H1 (cell line): ENCODE measurements around the gene TRAPPC12. TPM values are rescaled to one million over a fixed set of nuclear protein-coding genes. Genes with fewer than 3 reads are reported as not detected.

Experiments
- HDAC2 ChIP-seq, 2 experiments: fragments of 300-600 bp in 1 of 2; sonication (generic) in 1 of 2; IDR thresholded peaks; 2 replicates each; pipeline ENCODE4 v1.6.1; 2011 to 2012; ENCODE audit warnings: low read depth in 2 of 2, low read length in 2 of 2, mild to moderate bottlenecking in 2 of 2, moderate library complexity in 2 of 2, borderline replicate concordance in 1 of 2, inconsistent platforms in 1 of 2
- HDAC6 ChIP-seq: IDR thresholded peaks from one replicate; pipeline ENCODE4 v1.7.1; 2012; ENCODE audit warnings: low read depth, mild to moderate bottlenecking, inconsistent platforms, low read length, moderate library complexity
- POU5F1 ChIP-seq: IDR thresholded peaks from 2 replicates; pipeline ENCODE4 v1.6.1; 2011; ENCODE audit warnings: low read depth, mild to moderate bottlenecking, low read length, moderate library complexity
- RFX5 ChIP-seq: IDR thresholded peaks from 2 replicates; pipeline ENCODE4 v1.6.1; 2011; ENCODE audit warnings: low read depth, low read length, improper control_type of control experiment, borderline replicate concordance
- RXRA ChIP-seq: IDR thresholded peaks from 2 replicates; pipeline ENCODE4 v1.6.1; 2011; ENCODE audit warnings: low read depth, mild to moderate bottlenecking, low read length, moderate library complexity; ENCODE audit not compliant: insufficient read depth
- SIRT6 ChIP-seq: IDR thresholded peaks from one replicate; pipeline ENCODE4 v1.7.1; 2012; ENCODE audit warnings: low read length, inconsistent platforms
- SIX5 ChIP-seq: IDR thresholded peaks from 2 replicates; pipeline ENCODE4 v1.6.1; 2011; ENCODE audit warnings: mild to moderate bottlenecking, low read depth, low read length
- SP4 ChIP-seq: IDR thresholded peaks from 2 replicates; pipeline ENCODE4 v1.6.1; 2012; ENCODE audit warnings: low read length, inconsistent platforms
- polyA plus RNA-seq, 7 experiments: library from polyadenylated mRNA; depleted of rRNA in 3 of 7; stranded (reverse) in 5 of 7; unstranded in 2 of 7; fragments of >200 nt in 5 of 7; fragments of 200-250 nt in 2 of 7; gene quantifications; 1 replicate in 5 of 7; 2 replicates in 1 of 7; 4 replicates in 1 of 7; pipeline versions ENCODE4 v1.2.1 to v1.2.3, GENCODE V29; 2011 to 2013; ENCODE audit warnings: missing spikeins in 2 of 7, mixed read lengths in 2 of 7
- total RNA-seq: library from RNA; stranded (reverse); fragmentation: NEBNext Ultra II Directional; extraction: Animal tissue kit (Norgen Biotek cat#: 25700); gene quantifications from 2 replicates; pipeline ENCODE4 v1.2.1, GENCODE V29; 2021

The TRAPPC12 gene
- total and polyA plus RNA-seq, 2 of the 8 experiments (the other 6 are each of a cell fraction or from before 2014, with no cell fraction given): 35.0 to 67.3 TPM

DNA sequence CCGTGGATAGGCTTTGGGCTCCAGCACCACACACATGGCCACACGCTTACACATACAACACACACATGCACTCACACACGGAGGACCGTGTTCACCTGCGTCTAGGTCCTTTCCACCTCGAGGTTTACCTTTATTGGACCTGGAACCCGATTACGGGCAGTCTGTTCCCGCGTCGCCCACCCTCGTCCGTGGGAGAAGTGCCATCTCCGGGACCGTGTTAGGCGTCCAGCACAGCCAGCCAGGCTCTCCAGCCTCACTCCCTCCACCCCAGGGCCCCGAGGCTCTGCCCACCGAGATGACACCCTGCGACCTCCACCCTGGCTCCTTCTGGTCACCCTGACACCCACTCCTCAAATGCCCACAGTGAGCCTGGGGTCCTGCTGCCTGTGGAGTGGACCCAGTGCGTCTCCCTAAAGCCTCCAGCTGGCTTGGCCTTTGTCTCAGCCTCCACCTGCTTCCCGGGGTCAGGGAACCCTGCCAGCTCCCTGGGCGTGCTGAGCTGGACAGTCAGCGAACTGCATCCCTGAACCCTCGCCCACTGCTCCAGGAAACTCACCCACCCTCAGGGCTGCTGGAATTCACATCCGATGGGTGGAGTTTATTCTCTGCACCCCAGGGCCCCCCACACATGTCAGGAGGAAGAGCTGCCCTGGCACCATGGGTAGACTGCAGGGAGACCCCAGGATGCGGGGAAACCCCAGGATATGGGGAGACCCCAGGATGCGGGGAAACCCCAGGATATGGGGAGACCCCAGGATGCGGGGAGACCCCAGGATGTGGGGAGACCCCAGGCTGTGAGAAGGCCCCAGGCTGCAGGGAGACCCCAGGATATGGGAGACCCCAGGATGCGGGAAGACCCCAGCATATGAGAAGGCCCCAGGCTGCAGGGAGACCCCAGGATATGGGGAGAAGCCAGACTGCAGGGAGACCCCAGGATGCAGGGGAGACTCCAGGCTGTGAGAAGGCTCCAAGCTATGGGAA lies 106.8 kb downstream of the TRAPPC12 start (continued):
- no peak for TF ChIP-seq SIRT6
- no peak for TF ChIP-seq SIX5
- no peak for TF ChIP-seq HDAC2 (IDR thresholded peaks at IDR 0.05; ENCODE audit: borderline replicate concordance in 1 of 2, low read depth in 2 of 2, low read length in 2 of 2)
- no peak for TF ChIP-seq RFX5
- no peak for TF ChIP-seq RXRA
- TF ChIP-seq POU5F1: no peak
- no peak for TF ChIP-seq SP4
- TF ChIP-seq HDAC6: no peak
